ENCODE results near the gene INMT.
"Not testable (repeated sequence)": the region's sequence is repeated elsewhere in the genome, so short reads cannot be mapped to it uniquely, and the experiment has no call there.

- not testable (repeated sequence) for TF ChIP-seq HDAC2 (IDR thresholded peaks at IDR 0.05); CTCF (IDR thresholded peaks at IDR 0.05); MAX (IDR thresholded peaks at IDR 0.05); USF2 (IDR thresholded peaks at IDR 0.05); HOXA7 (CRISPR knock-in tag; IDR thresholded peaks at IDR 0.05); CBX2 (IDR thresholded peaks at IDR 0.05; ENCODE audit: borderline replicate concordance, low read depth); BHLHE40 (IDR thresholded peaks at IDR 0.05; ENCODE audit: low read depth, low read length); MAZ (IDR thresholded peaks at IDR 0.05; ENCODE audit: borderline replicate concordance, low read depth, low read length); CBX8 (IDR thresholded peaks at IDR 0.05); EP300 (IDR thresholded peaks at IDR 0.05); EHMT2 (IDR thresholded peaks at IDR 0.05; ENCODE audit: low read depth); NFE2L2 (conservative IDR thresholded peaks at IDR 0.05; ENCODE audit: low read length)
These were observed 32.5 kb upstream of the INMT start for GRCh38 chr7:30719434-30719833.
